HG02759 (cell line): Measurements from ENCODE around the gene TNFSF13.
"Not testable (repeated sequence)": the region's sequence is repeated elsewhere in the genome, so short reads cannot be mapped to it uniquely, and the experiment has no call there.

ENCODE experiments used
- ATAC-seq: cut with Tn5 transposase; IDR thresholded peaks from one replicate; pipeline ENCODE4 v1.9.1; 2021; ENCODE audit warnings: mild to moderate bottlenecking, moderate library complexity; ENCODE audit not compliant: unreplicated experiment

TNFSF13 gene

DNA sequence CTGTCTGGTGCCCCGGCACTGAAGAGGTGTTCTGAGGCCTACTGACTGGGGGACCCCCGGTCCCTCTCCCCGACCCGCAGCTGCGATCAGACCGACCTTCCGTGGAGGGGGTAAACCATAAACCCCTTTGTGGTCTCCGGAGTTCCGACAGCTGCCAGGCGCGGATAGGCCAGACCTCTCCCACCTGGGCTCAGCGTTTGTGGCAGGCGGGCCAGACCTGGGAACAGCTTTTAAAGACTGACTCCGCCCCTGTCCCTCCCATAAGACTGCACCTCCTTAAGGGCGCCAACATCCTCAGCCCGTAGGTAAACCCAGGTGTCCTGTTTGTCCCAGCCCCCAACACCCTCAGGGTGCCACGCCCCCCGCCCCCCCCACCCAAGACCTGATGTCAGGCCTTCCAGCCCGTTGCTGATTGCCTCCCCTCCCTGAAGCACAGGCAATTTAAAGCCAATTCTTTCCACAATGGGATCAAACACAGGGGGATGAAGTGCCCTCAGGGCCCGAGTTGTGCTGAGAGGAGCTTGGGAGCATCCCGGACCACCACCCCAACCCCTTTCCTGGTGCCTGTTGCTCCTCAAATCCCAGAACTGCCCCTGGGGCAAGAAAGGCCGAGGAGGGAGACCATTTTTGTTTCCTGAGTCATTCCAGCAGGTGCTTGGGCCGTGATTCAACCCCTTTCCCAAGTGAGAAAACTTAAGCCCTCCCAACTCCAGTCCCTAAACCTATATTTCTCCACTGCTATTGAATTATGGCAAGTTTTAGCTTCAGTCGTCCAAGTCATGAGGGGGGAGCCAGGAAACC is 31.5 kb downstream of the TNFSF13 start, which contains the start of gene SOX15:
Gene SOX15 (minus strand): TSS at position 204 of the 801 bp plus-strand sequence. CDS start 418 bp downstream, outside the sequence.
- ATAC-seq: no peak

DNA sequence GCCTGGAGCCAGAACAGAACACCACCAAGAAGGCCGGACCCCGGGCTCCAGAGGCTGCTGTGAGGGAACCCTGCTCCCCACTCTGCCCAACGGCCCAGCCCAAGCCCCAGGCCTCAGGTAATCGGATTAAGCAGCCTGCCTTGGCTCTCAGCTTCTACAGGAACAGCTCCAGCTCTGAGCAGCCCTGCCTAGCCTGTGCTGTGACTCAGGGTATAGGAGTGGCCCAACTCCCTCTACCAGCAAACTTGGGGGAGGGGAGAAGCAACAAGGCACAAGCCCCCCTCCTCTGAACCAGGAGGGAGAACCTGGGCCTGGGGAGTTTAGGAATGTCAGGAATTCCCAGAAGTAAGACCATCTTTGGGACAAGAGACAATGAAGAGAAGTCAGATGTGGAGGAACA is 32.2 kb downstream of the TNFSF13 start:
- ATAC-seq: no peak

GRCh38 chr17:7591596-7591995 is 33.0 kb downstream of the TNFSF13 start:
- ATAC-seq: no peak

DNA sequence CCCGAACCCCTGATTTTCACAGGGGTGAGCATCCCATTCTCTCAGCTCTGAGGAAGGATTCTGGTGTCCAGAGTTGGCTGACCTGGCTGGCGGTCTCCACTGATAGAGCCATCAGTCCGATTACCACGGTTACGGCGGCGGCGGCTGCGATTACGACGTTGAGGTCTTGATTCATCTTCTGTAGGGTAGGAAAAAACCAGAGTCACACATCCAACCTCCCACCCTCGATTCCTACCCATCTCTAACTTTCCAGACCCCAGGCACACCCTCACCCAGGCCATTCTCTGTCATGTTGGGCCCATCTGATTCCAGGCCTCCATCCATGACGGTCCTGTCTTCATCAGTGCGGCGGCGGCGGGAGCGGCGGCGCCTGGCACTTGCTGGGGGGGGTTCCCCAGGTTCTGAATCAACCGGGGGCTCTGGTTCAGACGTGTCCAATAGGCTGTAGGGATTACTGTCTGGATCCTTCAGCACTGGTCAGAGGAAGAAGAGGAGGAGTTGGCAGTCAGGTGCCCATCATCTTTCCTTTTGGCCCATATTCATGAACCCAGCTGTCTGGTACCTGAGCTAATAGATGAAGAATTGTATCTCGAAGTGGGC is 34.0 kb downstream of the TNFSF13 start:
- no peak for ATAC-seq

- no peak for ATAC-seq
These were observed 34.7 kb downstream of the TNFSF13 start for GRCh38 chr17:7593296-7593695.

DNA sequence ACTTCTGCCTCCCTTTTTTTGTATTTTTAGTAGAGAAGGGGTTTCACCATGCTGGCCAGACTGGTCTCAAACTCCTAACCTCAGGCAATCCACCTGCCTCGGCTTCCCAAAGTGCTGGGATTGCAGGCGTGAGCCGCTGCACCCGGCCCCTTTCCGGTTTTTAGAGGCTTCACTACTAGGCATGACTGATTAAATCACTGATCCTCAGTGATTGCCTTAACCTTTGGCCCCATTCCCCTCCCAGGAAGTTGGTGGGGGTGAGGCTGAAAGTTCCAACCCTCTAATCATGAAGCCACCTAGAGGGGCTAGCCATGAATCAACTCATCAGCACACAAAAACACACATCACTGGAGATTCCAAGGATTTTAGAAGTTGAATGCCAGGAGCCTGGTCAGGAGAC is 39.0 kb downstream of the TNFSF13 start:
- not testable (repeated sequence) for ATAC-seq

DNA sequence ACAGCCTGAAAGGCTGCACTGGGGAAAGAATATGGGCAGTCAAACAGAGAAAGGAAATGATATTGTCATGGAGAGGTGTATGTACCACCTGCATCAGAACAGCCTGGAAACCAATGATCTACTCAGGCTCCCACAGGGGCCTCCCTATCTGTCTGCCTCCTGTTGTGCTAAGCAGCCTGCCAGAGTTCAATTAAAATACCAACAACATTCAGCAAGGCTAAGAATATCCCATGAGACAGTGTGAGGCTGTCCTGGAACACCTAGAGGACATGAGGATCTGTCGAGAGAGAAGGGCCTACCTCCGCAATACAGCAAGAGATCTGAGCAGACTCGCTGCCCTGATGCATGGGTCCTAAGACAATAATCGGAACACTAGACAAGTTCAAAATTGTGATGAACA is 47.7 kb downstream of the TNFSF13 start:
- ATAC-seq: no peak

DNA sequence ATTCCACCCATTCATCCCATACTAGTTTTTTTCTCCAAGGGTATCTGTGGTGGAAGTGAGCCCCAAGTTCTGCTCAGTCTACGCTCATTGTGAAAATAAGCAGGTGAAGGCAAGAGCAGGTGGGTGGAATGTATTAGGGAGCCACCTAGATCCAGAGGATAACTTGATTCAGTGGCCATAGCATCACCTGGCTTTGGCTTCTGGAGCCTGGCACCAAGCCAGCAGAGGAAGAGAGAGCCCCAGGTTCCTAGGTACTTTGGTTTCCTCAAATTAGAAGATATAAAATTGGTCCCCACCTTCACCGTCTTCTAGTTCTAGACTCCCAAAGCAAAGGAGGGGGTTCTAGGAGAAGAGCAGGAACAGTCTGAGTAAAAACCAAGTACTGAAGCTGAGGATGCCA is 52.1 kb downstream of the TNFSF13 start:
- ATAC-seq: no peak
